Aorta (tissue), 4 donors: ENCODE measurements around the gene C6orf163. TPM values are rescaled to one million over a fixed set of nuclear protein-coding genes. Genes with fewer than 3 reads are reported as not detected.

ENCODE experiments used
- polyA plus RNA-seq, 2 donors: library from polyadenylated mRNA; stranded (reverse); fragments of 200-250 nt; gene quantifications; one replicate each; pipeline ENCODE4 v1.2.3, GENCODE V29; 2013
- total RNA-seq, 2 donors: library from RNA; stranded (reverse); fragmentation: NEBNext Ultra II Directional; extraction: Animal tissue kit (Norgen Biotek cat#: 25700); gene quantifications; one replicate each; pipeline ENCODE4 v1.2.1, GENCODE V29; 2021
- donor health status: healthy with polysubstance abuse.
- donor health status: Bipolar disorder and iron deficiency.
- donor health status: DM: no; HTN: no; CAD: no.
- donor health status: DM: yes; HTN: yes; CAD: no.

C6orf163 gene
- total and polyA plus RNA-seq, 4 donors: 0.26 to 5.6 (median 4.2) TPM; not detected in 1

Other genes starting within 250 kb of the C6orf163 start
- not detected for gene CGA, start 249.7 kb upstream of the C6orf163 start, total RNA-seq
- not detected for gene CGA, start 249.7 kb upstream of the C6orf163 start, polyA plus RNA-seq
- gene ZNF292, start 189.2 kb upstream of the C6orf163 start, total RNA-seq: 10 to 100 TPM; 57.9 to 71.6 TPM
- 1 to 10 TPM; 3.4 to 7.6 TPM for gene ZNF292, start 189.2 kb upstream of the C6orf163 start, polyA plus RNA-seq
- 10 to 100 TPM; 11.2 to 13.8 TPM for gene SMIM8, start 22.2 kb upstream of the C6orf163 start, total RNA-seq
- gene SMIM8, start 22.2 kb upstream of the C6orf163 start, polyA plus RNA-seq: 1 to 10 TPM; 4.1 to 7.6 TPM
- gene GJB7, start 15.5 kb upstream of the C6orf163 start, total RNA-seq: not detected
- gene GJB7, start 15.5 kb upstream of the C6orf163 start, polyA plus RNA-seq: not detected
- under 1 TPM in 1 of 2 donors, not detected in 1; 0.45 TPM for gene CFAP206, start 63.2 kb downstream of the C6orf163 start, total RNA-seq
- under 1 TPM in 1 of 2 donors, not detected in 1; 0.46 TPM for gene CFAP206, start 63.2 kb downstream of the C6orf163 start, polyA plus RNA-seq
- gene SLC35A1, start 128.2 kb downstream of the C6orf163 start, total RNA-seq: 10 to 100 TPM; 15.0 to 20.0 TPM
- 10 to 100 TPM; 13.3 to 24.1 TPM for gene SLC35A1, start 128.2 kb downstream of the C6orf163 start, polyA plus RNA-seq
- 10 to 100 TPM; 36.1 to 38.2 TPM for gene RARS2, start 245.2 kb downstream of the C6orf163 start, total RNA-seq
- gene RARS2, start 245.2 kb downstream of the C6orf163 start, polyA plus RNA-seq: 10 to 100 TPM; 23.5 to 26.3 TPM
- 10 to 100 TPM; 16.5 to 22.4 TPM for gene ORC3, start 245.3 kb downstream of the C6orf163 start, total RNA-seq
- gene ORC3, start 245.3 kb downstream of the C6orf163 start, polyA plus RNA-seq: 10 to 100 TPM in 1 of 2 donors, 1 to 10 TPM in 1; 6.8 to 11.3 TPM